ENCODE measurements around the gene PNPLA1. TPM values are rescaled to one million over a fixed set of nuclear protein-coding genes. Genes with fewer than 3 reads are reported as not detected.

PNPLA1 gene
- total RNA-seq, 1 experiment from 2014 or later: 0.29 TPM

- Histone ChIP-seq H2AFZ (ENCODE audit: low read length) (no peak overlapping the region), H3K27ac (ENCODE audit: low read length) (no peak overlapping the region), H3K27me3 (ENCODE audit: low read length) (no peaks in the 10 kb centered on the region), H3K4me3 (ENCODE audit: low read length) (no peak overlapping the region), H3K9ac (ENCODE audit: low read length) (no peak overlapping the region), H4K20me1 (ENCODE audit: low read length) (no peaks in the 10 kb centered on the region), H3K36me3 (ENCODE audit: low read depth, low read length) (peaks cover 38% of the 10 kb centered on the region), H3K4me1 (ENCODE audit: insufficient read depth, low read length) (peaks cover 6% of the 10 kb centered on the region), H3K9me3 (ENCODE audit: low read length) (no peaks in the 10 kb centered on the region), H3K79me2 (ENCODE audit: low read length) (no peaks in the 10 kb centered on the region), H3F3A (ENCODE audit: low read length, unreplicated experiment) (no peaks in the 10 kb centered on the region), H3K9me2 (replicated peaks; ENCODE audit: low read length) (no peaks in the 10 kb centered on the region), H3K4me2 (ENCODE audit: low read length) (no peak overlapping the region)
- no TSS peak for BruUV-seq (replicated peaks)
- ChIA-PET CTCF (no interaction called here), POLR2A (ENCODE audit: unreplicated experiment) (no interaction called here)
- no peak for ATAC-seq
- no peak for TF ChIP-seq CTCF (conservative IDR thresholded peaks at IDR 0.05; ENCODE audit: low read depth, low read length)
- TF ChIP-seq EZH2phosphoT487 (IDR thresholded peaks at IDR 0.05; ENCODE audit: borderline replicate concordance, low read length): no peak
- TF ChIP-seq EZH2 (IDR thresholded peaks at IDR 0.05; ENCODE audit: low read length, unreplicated experiment): no peak
- intact Hi-C loops (cut with micrococcal nuclease): no loop called here
- DNase-seq: no peak
Measured at GRCh38 chr6:36221674-36222073, 48.2 kb upstream of the PNPLA1 start.

- Histone ChIP-seq H3K9me3 (ENCODE audit: low read length) (no peaks in the 10 kb centered on the region), H2AFZ (ENCODE audit: low read length) (no peak overlapping the region), H3K79me2 (ENCODE audit: low read length) (no peaks in the 10 kb centered on the region), H3K4me2 (ENCODE audit: low read length) (no peak overlapping the region), H3K4me3 (ENCODE audit: low read length) (no peak overlapping the region), H4K20me1 (ENCODE audit: low read length) (no peaks in the 10 kb centered on the region), H3K4me1 (ENCODE audit: insufficient read depth, low read length) (peaks cover 6% of the 10 kb centered on the region), H3K9ac (ENCODE audit: low read length) (no peak overlapping the region), H3K27me3 (ENCODE audit: low read length) (no peaks in the 10 kb centered on the region), H3K9me2 (replicated peaks; ENCODE audit: low read length) (no peaks in the 10 kb centered on the region), H3F3A (ENCODE audit: low read length, unreplicated experiment) (no peaks in the 10 kb centered on the region), H3K36me3 (ENCODE audit: low read depth, low read length) (peaks cover 34% of the 10 kb centered on the region), H3K27ac (ENCODE audit: low read length) (no peak overlapping the region)
- DNase-seq (no peak), ATAC-seq (no peak)
- TF ChIP-seq EZH2 (IDR thresholded peaks at IDR 0.05; ENCODE audit: low read length, unreplicated experiment) (no peak), CTCF (conservative IDR thresholded peaks at IDR 0.05; ENCODE audit: low read depth, low read length) (no peak), EZH2phosphoT487 (IDR thresholded peaks at IDR 0.05; ENCODE audit: borderline replicate concordance, low read length) (no peak)
- BruUV-seq (replicated peaks): no TSS peak
- POLR2A ChIA-PET (ENCODE audit: unreplicated experiment): no interaction called here
- intact Hi-C loops (cut with micrococcal nuclease): no loop called here
- CTCF ChIA-PET: interaction anchor here (0.6 kb wide), 1 partner anchor 72 kb away, joined by 3 read pairs; no protein-coding TSS in a partner anchor
Measured at GRCh38 chr6:36222924-36223323, 46.9 kb upstream of the PNPLA1 start.

- DNase-seq (no peak), ATAC-seq (no peak)
- intact Hi-C loops (cut with micrococcal nuclease): no loop called here
- Histone ChIP-seq H3K27ac (ENCODE audit: low read length) (no peak overlapping the region), H3K79me2 (ENCODE audit: low read length) (no peaks in the 10 kb centered on the region), H3K4me2 (ENCODE audit: low read length) (no peak overlapping the region), H3K36me3 (ENCODE audit: low read depth, low read length) (peaks cover 31% of the 10 kb centered on the region), H4K20me1 (ENCODE audit: low read length) (no peaks in the 10 kb centered on the region), H3F3A (ENCODE audit: low read length, unreplicated experiment) (no peaks in the 10 kb centered on the region), H3K9ac (ENCODE audit: low read length) (no peak overlapping the region), H3K9me3 (ENCODE audit: low read length) (no peaks in the 10 kb centered on the region), H3K27me3 (ENCODE audit: low read length) (no peaks in the 10 kb centered on the region), H2AFZ (ENCODE audit: low read length) (no peak overlapping the region), H3K4me1 (ENCODE audit: insufficient read depth, low read length) (peaks cover 6% of the 10 kb centered on the region), H3K9me2 (replicated peaks; ENCODE audit: low read length) (no peaks in the 10 kb centered on the region), H3K4me3 (ENCODE audit: low read length) (no peak overlapping the region)
- no TSS peak for BruUV-seq (replicated peaks)
- CTCF ChIA-PET: no interaction called here
- TF ChIP-seq CTCF (conservative IDR thresholded peaks at IDR 0.05; ENCODE audit: low read depth, low read length) (no peak), EZH2phosphoT487 (IDR thresholded peaks at IDR 0.05; ENCODE audit: borderline replicate concordance, low read length) (no peak), EZH2 (IDR thresholded peaks at IDR 0.05; ENCODE audit: low read length, unreplicated experiment) (no peak)
- POLR2A ChIA-PET (ENCODE audit: unreplicated experiment): no interaction called here
Measured at GRCh38 chr6:36223706-36224105, 46.2 kb upstream of the PNPLA1 start.
